ENCODE results near the gene PAWR. TPM values are rescaled to one million over a fixed set of nuclear protein-coding genes. Genes with fewer than 3 reads are reported as not detected.
"Not testable (repeated sequence)": the region's sequence is repeated elsewhere in the genome, so short reads cannot be mapped to it uniquely, and the experiment has no call there.

PAWR gene
- total RNA-seq, 2 experiments from 2014 or later: 4.3 to 5.0 TPM

DNA sequence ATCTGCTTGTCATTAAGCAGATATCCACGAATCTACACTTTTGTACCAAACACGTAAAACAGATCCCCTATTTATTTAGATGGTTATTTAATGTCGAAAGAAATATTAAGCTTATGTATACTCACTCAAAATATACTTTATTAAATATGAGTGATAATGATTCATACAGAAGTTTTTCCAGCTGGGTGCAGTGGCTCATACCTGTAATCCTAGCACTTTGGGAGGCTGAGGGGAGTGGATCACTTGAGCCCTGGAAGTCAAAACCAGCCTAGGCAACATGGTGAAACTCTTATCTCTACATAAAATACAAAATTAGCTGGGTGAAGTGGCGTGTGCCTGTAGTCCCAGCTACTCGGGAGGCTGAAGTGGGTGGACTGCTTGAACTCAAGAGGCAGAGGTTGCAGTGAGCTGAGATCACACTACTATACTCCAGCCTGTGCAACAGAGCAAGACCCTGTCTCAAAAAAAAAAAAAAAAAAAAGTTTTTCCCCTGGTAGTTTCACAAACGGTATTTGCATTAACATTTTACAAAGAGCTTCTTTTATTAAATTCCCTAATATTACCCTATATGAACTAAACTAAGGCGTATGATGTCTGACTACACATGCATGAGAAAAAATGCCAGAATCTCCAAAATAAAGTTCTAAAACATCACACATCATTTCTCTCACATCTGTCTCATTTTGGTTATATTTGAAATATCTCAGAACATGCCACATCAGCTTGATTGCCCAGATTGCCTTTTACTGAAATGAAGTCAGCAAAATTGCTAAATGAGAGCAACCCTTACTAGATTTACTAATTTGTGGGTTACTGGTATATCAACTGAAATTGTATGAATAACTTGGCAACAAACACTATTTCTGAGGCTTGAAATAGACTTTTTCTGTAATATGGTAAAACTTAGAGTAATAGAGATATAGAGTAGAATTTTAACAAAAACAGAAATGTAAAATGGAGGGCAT lies 74.9 kb downstream of the PAWR start:
- CTCF ChIA-PET: no interaction called here
- POLR2A ChIA-PET: no interaction called here

DNA sequence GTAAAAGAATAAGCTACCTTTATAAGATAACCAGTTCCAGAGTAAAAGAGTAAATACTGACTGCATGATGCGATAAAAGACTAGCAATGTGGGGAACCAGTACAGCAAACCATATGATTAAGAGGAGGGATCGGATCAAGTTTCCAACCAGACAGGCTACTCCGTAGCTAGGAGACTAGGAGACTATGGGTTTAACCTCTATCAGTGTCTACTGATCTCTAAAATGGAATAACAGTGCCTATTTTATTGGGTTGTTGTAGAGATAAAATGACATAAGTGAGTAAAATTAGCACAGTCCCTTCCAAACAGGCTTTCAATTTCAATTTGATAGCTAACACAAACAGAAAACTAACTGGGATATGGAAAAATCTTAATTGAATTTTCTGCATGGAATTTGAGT lies 76.0 kb downstream of the PAWR start:
- POLR2A ChIA-PET: no interaction called here
- CTCF ChIA-PET: no interaction called here

GRCh38 chr12:79601908-79602307 lies 88.9 kb downstream of the PAWR start:
- CTCF ChIA-PET: no interaction called here

DNA sequence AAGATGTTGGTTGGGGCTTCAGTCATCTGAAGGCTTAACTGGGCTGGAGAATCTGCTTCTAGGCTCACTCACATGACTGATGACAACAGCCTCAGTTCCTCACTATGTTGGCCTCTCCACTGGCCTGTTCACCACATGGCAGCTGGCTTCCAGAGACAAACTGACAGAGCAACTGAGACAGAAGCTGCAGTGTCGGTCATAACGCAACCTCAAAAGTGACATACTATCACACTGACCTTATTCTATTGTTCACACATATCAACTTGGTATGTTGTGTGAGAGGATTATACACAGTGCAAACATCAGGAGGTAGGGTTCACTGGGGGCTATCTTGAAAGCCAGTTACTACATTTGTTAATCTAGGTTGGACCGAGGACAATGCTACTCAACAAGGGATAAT lies 92.9 kb downstream of the PAWR start:
- POLR2A ChIA-PET: no interaction called here
- CTCF ChIA-PET: no interaction called here

More at GRCh38 chr12:79601908-79602307, 88.9 kb downstream of the PAWR start:
- POLR2A ChIA-PET: no interaction called here

DNA sequence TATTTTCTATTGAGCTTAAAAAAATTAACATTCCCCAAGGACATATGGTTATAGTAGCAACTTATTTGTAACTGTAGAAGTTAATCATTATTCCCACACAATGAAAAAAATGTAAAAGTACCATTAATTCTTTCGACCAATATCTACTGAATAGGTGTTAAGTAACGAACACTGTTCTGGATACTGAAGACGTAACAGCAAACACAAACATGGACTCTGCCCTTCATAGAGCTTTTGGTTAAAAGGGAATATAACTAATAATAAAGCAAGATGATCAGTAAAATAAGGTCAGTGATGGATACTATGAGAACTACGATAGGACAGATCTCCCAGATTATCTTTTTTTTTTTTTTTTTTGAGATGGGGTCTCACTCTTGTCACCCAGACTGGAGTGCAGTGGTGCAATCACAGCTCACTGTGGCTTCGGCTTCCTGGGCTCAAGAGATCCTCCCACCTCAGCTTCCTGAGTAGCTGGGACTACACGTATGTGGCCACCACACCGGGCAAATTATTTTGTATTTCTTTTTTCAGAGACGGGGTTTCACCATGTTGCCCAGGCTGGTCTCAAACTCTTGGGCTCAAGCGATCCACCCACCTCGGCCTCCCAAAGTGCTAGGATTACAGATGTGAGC lies 93.9 kb downstream of the PAWR start:
- CTCF ChIA-PET: no interaction called here

DNA sequence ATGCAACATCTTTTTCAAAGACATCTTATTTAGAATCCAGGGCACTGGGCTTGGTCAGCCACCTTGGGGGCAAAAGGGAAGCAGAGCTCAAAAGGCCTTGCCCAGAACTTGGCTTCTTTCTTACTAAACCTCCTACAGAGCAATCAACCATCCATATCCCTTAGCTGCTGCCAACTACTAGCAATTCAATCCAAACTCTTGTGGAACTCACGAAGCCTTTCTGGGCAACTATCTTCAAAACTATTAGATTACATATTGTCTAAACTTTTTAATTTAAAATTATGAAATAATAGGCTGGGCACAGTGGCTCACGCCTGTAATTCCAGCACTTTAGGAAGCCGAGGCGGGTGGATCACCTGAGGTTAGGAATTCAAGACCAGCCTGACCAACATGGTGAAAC lies 95.5 kb downstream of the PAWR start:
- POLR2A ChIA-PET: no interaction called here
- CTCF ChIA-PET: no interaction called here

More for the DNA sequence above, 93.9 kb downstream of the PAWR start:
- POLR2A ChIA-PET: no interaction called here

DNA sequence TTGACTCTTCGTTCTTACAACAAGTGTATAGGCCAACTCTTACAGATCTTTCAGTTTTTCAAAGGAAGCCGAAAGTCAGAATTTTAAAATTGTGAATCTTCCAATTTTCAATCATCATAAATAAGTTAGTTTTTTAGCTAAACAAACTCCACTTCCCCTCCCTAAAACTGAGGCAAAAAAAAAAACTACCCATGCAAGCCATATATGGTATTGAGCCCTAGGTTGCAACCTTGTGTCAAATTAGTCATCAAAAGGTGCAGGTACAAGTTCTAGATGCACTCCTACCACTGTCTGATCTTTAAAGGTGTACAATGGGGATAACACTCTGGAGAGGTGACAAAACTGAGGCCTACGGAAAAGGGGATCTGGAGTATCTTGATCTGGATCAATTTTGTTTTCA lies 97.9 kb downstream of the PAWR start:
- ChIA-PET POLR2A (no interaction called here), CTCF (no interaction called here)

GRCh38 chr12:79591988-79592387 lies 98.8 kb downstream of the PAWR start:
- POLR2A ChIA-PET: no interaction called here
- CTCF ChIA-PET: no interaction called here

DNA sequence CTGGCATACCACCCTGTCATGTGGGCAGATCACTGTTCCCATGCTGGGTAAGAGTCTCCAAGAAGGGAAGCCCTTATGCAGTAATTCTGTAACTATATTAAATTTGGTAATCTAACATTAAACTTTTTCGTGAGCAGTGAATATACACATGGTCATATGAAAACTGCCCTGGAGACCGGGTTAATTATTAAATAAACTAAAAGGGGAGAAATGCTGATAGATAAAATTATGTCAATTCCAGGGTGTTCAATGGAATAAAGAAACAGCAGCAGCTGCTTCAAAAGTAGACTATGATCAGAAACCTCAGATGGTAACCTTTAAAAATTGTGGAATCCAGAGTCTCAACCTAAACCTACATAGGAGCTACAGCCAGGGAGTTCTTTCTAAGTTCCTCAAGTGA lies 100.0 kb downstream of the PAWR start:
- POLR2A ChIA-PET: no interaction called here
- CTCF ChIA-PET: no interaction called here

GRCh38 chr12:79587368-79587767 lies 103.4 kb downstream of the PAWR start:
- ChIA-PET POLR2A (no interaction called here), CTCF (no interaction called here)

DNA sequence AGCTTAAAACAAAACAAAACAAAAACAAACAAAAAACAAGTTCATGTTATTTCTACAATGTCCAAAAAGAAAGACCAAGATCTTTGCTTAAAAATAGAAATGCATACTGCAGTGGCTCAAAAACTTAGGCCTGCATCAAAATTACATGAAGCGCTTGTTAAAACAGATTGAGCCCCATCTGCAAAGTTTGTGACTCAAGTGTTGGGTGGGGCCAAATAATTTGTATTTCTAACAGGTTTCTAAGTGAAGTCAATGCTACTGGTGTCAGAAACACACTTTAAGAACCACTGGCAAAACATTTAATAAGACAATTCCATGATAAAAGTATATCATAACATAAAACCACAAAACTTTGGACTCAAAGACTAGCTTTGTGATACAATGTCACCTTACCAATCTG lies 105.6 kb downstream of the PAWR start:
- ChIA-PET CTCF (no interaction called here), POLR2A (no interaction called here)

DNA sequence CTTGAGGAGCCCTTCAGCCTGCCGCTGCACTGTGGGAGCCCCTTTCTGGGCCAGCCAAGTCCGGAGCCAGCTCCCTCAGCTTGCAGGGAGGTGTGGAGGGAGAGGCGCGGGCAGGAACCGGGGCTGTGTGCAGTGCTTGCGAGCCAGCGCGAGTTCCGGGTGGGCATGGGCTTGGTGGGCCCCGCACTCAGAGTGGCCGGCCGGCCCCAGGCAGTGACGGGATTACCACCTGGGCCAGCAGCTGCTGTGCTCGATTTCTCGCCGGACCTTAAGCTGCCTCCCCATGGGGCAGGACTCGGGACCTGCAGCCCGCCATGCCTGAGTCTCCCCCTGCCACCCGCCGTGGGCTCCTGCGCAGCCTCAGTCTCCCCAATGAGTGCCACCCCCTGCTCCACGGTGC lies 116.9 kb downstream of the PAWR start:
- POLR2A ChIA-PET: no interaction called here
- CTCF ChIA-PET: interaction anchor here (0.6 kb wide), 1 partner anchor 615 kb away, joined by 3 read pairs; no protein-coding TSS in a partner anchor

- POLR2A ChIA-PET: no interaction called here
- CTCF ChIA-PET: no interaction called here
Measured at GRCh38 chr12:79569679-79570078, 121.1 kb downstream of the PAWR start.

DNA sequence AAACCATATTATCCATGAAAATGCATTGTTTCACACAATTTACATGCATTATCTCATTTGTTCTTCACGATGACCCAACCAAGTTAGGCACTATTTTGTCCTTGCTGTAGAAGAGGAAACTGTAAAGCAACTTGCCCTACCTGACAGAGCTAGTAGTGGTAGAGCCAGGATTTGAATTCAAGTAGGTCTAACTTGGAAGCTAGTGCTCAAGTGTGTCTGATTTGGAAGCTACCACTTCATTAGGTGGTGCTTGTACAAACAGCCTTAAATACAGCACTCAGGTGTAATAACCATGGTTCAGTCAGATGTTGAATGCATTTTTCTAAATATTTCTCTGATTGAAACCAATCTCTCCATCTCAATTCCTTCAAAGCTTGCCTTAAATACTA lies 123.6 kb downstream of the PAWR start:
- ChIA-PET CTCF (interaction anchor here (1.2 kb wide), 1 partner anchor 19 kb away, joined by 4 read pairs; no protein-coding TSS in a partner anchor), POLR2A (no interaction called here)

DNA sequence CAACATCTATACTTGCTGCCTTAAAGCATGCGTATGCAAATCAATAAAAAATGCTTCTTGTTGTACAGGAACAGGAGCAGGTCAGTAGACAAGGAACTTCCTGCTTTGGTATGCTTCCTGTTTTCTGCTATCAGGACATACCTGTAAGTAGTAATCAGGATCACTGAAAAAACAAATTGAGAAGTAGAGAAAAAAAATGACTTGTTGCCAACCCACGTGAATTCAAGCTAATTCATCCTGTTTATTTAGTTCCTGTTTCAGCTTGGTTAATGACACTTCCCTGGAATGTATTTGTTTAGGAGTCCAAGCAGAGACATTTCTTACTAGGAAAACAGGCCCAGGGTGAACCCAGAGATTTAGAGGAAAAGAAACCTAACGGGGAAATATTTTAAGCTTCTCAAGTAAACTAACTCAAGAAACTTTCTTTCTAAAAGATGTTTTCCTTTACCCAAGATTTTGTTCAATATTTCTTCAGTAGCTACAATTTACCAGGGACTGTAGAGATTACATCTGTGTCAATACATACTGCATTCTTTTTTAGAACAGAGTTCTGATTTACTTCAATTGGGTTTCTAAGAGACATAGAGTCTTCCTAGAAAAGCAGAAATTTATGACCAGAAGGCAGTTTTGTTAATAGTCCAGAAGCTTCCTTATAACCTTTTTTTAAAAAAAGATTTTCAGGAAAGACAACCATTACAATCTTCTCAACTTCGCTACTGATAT lies 124.2 kb downstream of the PAWR start:
- POLR2A ChIA-PET: no interaction called here
- CTCF ChIA-PET: no interaction called here

DNA sequence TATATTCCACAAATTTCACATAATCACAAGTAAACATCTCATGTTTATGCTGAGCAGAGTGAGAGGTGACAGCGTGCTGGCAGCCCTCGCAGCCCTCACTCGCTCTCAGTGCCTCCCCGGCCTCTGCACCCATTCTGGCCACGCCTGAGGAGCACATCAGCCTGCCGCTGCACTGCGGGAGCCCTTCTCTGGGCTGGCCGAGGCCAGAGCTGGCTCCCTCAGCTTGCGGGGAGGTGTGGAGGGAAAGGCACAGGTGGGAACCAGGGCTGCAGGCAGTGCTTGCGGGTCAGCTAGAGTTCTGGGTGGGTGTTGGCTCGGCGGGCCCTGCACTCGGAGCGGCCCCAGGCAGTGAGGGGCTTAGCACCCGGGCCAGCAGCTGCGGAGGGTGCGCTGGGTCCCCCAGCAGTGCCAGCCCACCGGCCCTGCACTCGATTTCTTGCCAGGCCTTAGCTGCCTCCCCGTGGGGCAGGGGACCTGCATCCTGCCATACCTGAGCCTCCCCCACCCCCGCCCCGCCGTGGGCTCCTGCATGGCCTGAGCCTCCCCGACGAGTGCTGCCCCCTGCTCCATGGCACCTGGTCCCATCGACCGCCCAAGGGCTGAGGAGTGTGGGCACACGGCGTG lies 125.9 kb downstream of the PAWR start:
- CTCF ChIA-PET, POLR2A ChIA-PET: not testable (repeated sequence)

GRCh38 chr12:79563021-79563740 lies 127.6 kb downstream of the PAWR start:
- POLR2A ChIA-PET: no interaction called here
- CTCF ChIA-PET: interaction anchor here (0.6 kb wide), 1 partner anchor 43 kb away, joined by 4 read pairs; no protein-coding TSS in a partner anchor

- ChIA-PET CTCF (no interaction called here), POLR2A (no interaction called here)
Measured at GRCh38 chr12:79561401-79562132, 129.2 kb downstream of the PAWR start.

DNA sequence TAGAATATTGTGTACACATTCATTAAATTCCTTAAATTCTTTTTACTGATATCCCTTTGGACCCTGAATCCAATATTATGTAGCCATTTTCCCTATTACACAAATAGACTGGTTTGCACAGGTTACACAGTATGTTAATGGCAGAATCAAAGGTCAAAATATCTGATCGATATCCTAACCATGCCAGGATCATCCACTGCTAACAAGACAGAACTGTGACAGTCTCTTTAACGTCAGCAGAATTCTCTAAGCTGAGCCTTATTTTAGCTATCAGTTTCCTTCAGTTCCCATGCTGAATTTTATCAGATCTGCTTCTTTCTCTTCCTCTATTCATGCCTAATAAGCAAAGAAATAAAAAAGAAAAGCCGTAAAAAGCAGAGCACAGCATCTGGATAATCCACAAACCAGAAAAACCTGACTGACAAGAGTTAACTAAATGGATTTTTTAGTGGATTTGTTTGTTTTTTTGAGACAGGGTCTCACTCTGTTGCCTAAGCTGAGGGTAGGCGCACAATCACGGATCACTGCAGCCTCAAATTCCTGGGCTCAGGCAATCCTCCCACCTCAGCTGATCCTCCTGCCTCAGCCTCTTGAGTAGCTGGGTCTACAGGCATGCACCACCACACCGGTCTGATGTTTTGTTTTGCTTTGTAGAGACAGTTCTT lies 130.4 kb downstream of the PAWR start:
- POLR2A ChIA-PET: no interaction called here
- CTCF ChIA-PET: no interaction called here

Measured in activated CD8-positive, alpha-beta memory T cell treated with anti-CD3 and anti-CD28 coated beads for 36 hours (primary cell).